Liver (tissue), 3 donors: ENCODE data around the gene ABTB2.

Experiments
- GABPA ChIP-seq, 2 donors: IDR thresholded peaks in 1 of 2; conservative IDR thresholded peaks in 1 of 2; 2 replicates each; pipeline ENCODE4 v1.6.1; 2016; ENCODE audit warnings: antibody characterized with exemption in 2 of 2, mild to moderate bottlenecking in 1 of 2, moderate library complexity in 1 of 2
- JUND ChIP-seq, 2 donors: IDR thresholded peaks; 2 replicates each; pipeline ENCODE4 v1.6.1; 2016; ENCODE audit warnings: antibody characterized with exemption in 2 of 2
- RXRA ChIP-seq, 2 donors: IDR thresholded peaks; 2 replicates each; pipeline ENCODE4 v1.6.1; 2017 to 2018; ENCODE audit warnings: antibody characterized with exemption in 2 of 2, mild to moderate bottlenecking in 1 of 2
- TAF1 ChIP-seq: conservative IDR thresholded peaks from 2 replicates; pipeline ENCODE4 v1.6.1; 2016; ENCODE audit warnings: antibody characterized with exemption, mild to moderate bottlenecking
- YY1 ChIP-seq: IDR thresholded peaks from 2 replicates; pipeline ENCODE4 v1.6.1; 2016; ENCODE audit warnings: antibody characterized with exemption, mild to moderate bottlenecking
- TF ChIP-seq, protein P1 (sequence below): fragments of 150-350 bp; IDR thresholded peaks from 2 replicates; pipeline ENCODE4 v1.5.1; 2017; ENCODE audit warnings: improper control_type of control experiment, low read depth, low read length; ENCODE audit not compliant: missing input control
- TF ChIP-seq, protein P2 (sequence below): IDR thresholded peaks from 2 replicates; pipeline ENCODE4 v1.6.1; 2016; ENCODE audit warnings: antibody characterized with exemption
- TF ChIP-seq, protein P3 (sequence below): IDR thresholded peaks from 2 replicates; pipeline ENCODE4 v1.6.1; 2016; ENCODE audit warnings: antibody characterized with exemption, mild to moderate bottlenecking
- TF ChIP-seq, protein P4 (sequence below): IDR thresholded peaks from 2 replicates; pipeline ENCODE4 v1.6.1; 2016; ENCODE audit warnings: antibody characterized with exemption
- TF ChIP-seq, protein P5 (sequence below): IDR thresholded peaks from 2 replicates; pipeline ENCODE4 v1.6.1; 2016; ENCODE audit warnings: antibody characterized with exemption
- donor health status: healthy.
- donor health status: healthy.

DNA sequence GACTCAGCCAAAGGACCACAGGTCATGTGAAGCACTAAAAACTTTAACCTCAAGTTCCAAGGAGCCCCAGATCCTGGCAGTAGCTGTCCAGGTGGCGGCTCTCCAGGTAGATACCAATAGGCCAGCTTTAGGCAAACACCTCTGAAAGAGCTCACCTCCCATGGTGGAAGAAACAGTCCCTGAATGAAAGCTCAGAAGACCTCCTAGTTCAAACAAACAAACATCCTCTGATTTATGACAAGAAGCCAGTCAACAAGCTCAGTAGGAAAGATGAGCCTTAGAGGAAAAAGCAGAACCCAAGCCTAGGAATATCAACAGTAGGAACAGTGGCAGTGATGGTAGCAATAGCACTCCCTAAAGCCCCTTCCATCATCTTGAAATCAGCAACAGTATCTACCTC lies 17.2 kb downstream of the ABTB2 start:
- TF ChIP-seq, protein P1, sequence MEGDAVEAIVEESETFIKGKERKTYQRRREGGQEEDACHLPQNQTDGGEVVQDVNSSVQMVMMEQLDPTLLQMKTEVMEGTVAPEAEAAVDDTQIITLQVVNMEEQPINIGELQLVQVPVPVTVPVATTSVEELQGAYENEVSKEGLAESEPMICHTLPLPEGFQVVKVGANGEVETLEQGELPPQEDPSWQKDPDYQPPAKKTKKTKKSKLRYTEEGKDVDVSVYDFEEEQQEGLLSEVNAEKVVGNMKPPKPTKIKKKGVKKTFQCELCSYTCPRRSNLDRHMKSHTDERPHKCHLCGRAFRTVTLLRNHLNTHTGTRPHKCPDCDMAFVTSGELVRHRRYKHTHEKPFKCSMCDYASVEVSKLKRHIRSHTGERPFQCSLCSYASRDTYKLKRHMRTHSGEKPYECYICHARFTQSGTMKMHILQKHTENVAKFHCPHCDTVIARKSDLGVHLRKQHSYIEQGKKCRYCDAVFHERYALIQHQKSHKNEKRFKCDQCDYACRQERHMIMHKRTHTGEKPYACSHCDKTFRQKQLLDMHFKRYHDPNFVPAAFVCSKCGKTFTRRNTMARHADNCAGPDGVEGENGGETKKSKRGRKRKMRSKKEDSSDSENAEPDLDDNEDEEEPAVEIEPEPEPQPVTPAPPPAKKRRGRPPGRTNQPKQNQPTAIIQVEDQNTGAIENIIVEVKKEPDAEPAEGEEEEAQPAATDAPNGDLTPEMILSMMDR: no peak
- no peak for TF ChIP-seq GABPA (IDR thresholded peaks at IDR 0.05 in 1 of 2, conservative IDR thresholded peaks at IDR 0.05 in 1 of 2)
- TF ChIP-seq JUND (IDR thresholded peaks at IDR 0.05): no peak
- TF ChIP-seq, protein P2, sequence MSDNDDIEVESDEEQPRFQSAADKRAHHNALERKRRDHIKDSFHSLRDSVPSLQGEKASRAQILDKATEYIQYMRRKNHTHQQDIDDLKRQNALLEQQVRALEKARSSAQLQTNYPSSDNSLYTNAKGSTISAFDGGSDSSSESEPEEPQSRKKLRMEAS: no peak
- TF ChIP-seq YY1: no peak
- TF ChIP-seq, protein P3, sequence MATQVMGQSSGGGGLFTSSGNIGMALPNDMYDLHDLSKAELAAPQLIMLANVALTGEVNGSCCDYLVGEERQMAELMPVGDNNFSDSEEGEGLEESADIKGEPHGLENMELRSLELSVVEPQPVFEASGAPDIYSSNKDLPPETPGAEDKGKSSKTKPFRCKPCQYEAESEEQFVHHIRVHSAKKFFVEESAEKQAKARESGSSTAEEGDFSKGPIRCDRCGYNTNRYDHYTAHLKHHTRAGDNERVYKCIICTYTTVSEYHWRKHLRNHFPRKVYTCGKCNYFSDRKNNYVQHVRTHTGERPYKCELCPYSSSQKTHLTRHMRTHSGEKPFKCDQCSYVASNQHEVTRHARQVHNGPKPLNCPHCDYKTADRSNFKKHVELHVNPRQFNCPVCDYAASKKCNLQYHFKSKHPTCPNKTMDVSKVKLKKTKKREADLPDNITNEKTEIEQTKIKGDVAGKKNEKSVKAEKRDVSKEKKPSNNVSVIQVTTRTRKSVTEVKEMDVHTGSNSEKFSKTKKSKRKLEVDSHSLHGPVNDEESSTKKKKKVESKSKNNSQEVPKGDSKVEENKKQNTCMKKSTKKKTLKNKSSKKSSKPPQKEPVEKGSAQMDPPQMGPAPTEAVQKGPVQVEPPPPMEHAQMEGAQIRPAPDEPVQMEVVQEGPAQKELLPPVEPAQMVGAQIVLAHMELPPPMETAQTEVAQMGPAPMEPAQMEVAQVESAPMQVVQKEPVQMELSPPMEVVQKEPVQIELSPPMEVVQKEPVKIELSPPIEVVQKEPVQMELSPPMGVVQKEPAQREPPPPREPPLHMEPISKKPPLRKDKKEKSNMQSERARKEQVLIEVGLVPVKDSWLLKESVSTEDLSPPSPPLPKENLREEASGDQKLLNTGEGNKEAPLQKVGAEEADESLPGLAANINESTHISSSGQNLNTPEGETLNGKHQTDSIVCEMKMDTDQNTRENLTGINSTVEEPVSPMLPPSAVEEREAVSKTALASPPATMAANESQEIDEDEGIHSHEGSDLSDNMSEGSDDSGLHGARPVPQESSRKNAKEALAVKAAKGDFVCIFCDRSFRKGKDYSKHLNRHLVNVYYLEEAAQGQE: no peak
- TF ChIP-seq TAF1: no peak
- TF ChIP-seq, protein P4, sequence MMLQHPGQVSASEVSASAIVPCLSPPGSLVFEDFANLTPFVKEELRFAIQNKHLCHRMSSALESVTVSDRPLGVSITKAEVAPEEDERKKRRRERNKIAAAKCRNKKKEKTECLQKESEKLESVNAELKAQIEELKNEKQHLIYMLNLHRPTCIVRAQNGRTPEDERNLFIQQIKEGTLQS: no peak
- TF ChIP-seq RXRA (IDR thresholded peaks at IDR 0.05): no peak
- TF ChIP-seq, protein P5, sequence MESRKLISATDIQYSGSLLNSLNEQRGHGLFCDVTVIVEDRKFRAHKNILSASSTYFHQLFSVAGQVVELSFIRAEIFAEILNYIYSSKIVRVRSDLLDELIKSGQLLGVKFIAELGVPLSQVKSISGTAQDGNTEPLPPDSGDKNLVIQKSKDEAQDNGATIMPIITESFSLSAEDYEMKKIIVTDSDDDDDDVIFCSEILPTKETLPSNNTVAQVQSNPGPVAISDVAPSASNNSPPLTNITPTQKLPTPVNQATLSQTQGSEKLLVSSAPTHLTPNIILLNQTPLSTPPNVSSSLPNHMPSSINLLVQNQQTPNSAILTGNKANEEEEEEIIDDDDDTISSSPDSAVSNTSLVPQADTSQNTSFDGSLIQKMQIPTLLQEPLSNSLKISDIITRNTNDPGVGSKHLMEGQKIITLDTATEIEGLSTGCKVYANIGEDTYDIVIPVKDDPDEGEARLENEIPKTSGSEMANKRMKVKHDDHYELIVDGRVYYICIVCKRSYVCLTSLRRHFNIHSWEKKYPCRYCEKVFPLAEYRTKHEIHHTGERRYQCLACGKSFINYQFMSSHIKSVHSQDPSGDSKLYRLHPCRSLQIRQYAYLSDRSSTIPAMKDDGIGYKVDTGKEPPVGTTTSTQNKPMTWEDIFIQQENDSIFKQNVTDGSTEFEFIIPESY: no peak
